ENCODE data around the gene IQSEC2. TPM values are rescaled to one million over a fixed set of nuclear protein-coding genes. Genes with fewer than 3 reads are reported as not detected.

Gene IQSEC2
- total and polyA plus RNA-seq, 9 of the 15 experiments (the other 6 are each of a cell fraction or from before 2014, with no cell fraction given): 2.7 to 41.8 (median 20.1) TPM

DNA sequence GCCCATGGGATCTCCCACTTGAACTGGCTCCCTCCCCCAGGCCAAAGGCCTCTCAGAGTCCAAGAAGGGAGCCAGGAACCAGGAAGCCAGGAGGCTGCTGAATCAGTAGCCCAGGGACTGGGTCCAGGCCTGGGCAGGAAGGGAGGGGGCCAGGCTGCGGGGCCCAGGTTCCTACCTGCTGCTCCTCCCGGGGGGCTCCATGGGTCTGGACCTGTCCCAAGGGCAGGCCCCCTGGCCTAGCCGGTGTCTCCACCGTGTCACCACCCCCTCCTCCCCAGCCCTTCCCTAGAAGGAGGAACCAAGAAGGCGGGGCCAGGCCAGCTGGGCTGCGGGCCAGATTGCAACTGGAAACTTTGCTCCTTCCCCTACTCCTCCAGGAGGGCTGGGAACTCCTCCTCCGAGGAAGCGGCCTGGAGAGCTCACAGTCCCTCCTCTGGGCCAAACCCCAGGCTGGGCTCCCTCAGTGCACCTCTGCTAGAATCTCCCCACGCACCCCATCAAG, at the start of gene IQSEC2 (continued):
- TF ChIP-seq MYC (IDR thresholded peaks at IDR 0.05; ENCODE audit: low read depth, low read length) (no peak), MYC (CRISPR knock-in tag; IDR thresholded peaks at IDR 0.05; ENCODE audit: borderline replicate concordance, low read depth) (no peak), NBN (IDR thresholded peaks at IDR 0.05; ENCODE audit: low read depth) (no peak), ZBED1 (IDR thresholded peaks at IDR 0.05) (no peak), PHF21A (IDR thresholded peaks at IDR 0.05; ENCODE audit: borderline replicate concordance, low read depth) (peak; percentile 72; the same call in 1 of the 2 replicates), DDX20 (tag; IDR thresholded peaks at IDR 0.05; ENCODE audit: low read depth) (no peak), RBFOX2 (IDR thresholded peaks at IDR 0.05; ENCODE audit: low read depth, low read length) (peak; percentile 54), POLR2A (conservative IDR thresholded peaks at IDR 0.05) (peak; percentile 9; the same call in 1 of the 2 replicates), MYBL2 (IDR thresholded peaks at IDR 0.05; ENCODE audit: low read depth) (no peak), MYBL2 (CRISPR knock-in tag; IDR thresholded peaks at IDR 0.05; ENCODE audit: borderline replicate concordance) (no peak), BHLHE40 (IDR thresholded peaks at IDR 0.05; ENCODE audit: low read length) (no peak), ZNF41 (CRISPR knock-in tag; conservative IDR thresholded peaks at IDR 0.05) (no peak), ZNF134 (CRISPR knock-in tag; conservative IDR thresholded peaks at IDR 0.05) (no peak)
- TF ChIP-seq, protein P1, sequence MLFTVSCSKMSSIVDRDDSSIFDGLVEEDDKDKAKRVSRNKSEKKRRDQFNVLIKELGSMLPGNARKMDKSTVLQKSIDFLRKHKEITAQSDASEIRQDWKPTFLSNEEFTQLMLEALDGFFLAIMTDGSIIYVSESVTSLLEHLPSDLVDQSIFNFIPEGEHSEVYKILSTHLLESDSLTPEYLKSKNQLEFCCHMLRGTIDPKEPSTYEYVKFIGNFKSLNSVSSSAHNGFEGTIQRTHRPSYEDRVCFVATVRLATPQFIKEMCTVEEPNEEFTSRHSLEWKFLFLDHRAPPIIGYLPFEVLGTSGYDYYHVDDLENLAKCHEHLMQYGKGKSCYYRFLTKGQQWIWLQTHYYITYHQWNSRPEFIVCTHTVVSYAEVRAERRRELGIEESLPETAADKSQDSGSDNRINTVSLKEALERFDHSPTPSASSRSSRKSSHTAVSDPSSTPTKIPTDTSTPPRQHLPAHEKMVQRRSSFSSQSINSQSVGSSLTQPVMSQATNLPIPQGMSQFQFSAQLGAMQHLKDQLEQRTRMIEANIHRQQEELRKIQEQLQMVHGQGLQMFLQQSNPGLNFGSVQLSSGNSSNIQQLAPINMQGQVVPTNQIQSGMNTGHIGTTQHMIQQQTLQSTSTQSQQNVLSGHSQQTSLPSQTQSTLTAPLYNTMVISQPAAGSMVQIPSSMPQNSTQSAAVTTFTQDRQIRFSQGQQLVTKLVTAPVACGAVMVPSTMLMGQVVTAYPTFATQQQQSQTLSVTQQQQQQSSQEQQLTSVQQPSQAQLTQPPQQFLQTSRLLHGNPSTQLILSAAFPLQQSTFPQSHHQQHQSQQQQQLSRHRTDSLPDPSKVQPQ (CRISPR knock-in tag; IDR thresholded peaks at IDR 0.05; ENCODE audit: borderline replicate concordance): no peak
- TF ChIP-seq, protein P2, sequence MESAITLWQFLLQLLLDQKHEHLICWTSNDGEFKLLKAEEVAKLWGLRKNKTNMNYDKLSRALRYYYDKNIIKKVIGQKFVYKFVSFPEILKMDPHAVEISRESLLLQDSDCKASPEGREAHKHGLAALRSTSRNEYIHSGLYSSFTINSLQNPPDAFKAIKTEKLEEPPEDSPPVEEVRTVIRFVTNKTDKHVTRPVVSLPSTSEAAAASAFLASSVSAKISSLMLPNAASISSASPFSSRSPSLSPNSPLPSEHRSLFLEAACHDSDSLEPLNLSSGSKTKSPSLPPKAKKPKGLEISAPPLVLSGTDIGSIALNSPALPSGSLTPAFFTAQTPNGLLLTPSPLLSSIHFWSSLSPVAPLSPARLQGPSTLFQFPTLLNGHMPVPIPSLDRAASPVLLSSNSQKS (CRISPR knock-in tag; IDR thresholded peaks at IDR 0.05): no peak

All from K562 (cell line).